H1 (cell line): ENCODE data around the gene COA1. TPM values are rescaled to one million over a fixed set of nuclear protein-coding genes. Genes with fewer than 3 reads are reported as not detected.

ENCODE experiments used
- NANOG ChIP-seq: IDR thresholded peaks from 2 replicates; pipeline ENCODE4 v1.6.1; 2011; ENCODE audit warnings: low read length, low read depth, mild to moderate bottlenecking, inconsistent platforms; ENCODE audit not compliant: insufficient read depth, poor library complexity, severe bottlenecking
- SAP30 ChIP-seq: fragments of 300-600 bp; sonication (generic); IDR thresholded peaks from 2 replicates; pipeline ENCODE4 v1.7.1; 2012; ENCODE audit warnings: low read length, moderate library complexity, mild to moderate bottlenecking, inconsistent platforms; ENCODE audit not compliant: insufficient read depth, insufficient replicate concordance
- SUZ12 ChIP-seq: fragments of 200-600 bp; sonication (generic); IDR thresholded peaks from 2 replicates; pipeline ENCODE4 v1.6.1; 2012; ENCODE audit warnings: mild to moderate bottlenecking, inconsistent platforms, low read length, moderate library complexity, mixed read lengths
- YY1 ChIP-seq: IDR thresholded peaks from 2 replicates; pipeline ENCODE4 v1.6.1; 2011; ENCODE audit warnings: low read depth, mild to moderate bottlenecking, low read length
- polyA plus RNA-seq, 7 experiments: library from polyadenylated mRNA; depleted of rRNA in 3 of 7; stranded (reverse) in 5 of 7; unstranded in 2 of 7; fragments of >200 nt in 5 of 7; fragments of 200-250 nt in 2 of 7; gene quantifications; 1 replicate in 5 of 7; 2 replicates in 1 of 7; 4 replicates in 1 of 7; pipeline versions ENCODE4 v1.2.1 to v1.2.3, GENCODE V29; 2011 to 2013; ENCODE audit warnings: missing spikeins in 2 of 7, mixed read lengths in 2 of 7
- total RNA-seq: library from RNA; stranded (reverse); fragmentation: NEBNext Ultra II Directional; extraction: Animal tissue kit (Norgen Biotek cat#: 25700); gene quantifications from 2 replicates; pipeline ENCODE4 v1.2.1, GENCODE V29; 2021
- TF ChIP-seq, protein P1 (sequence below): fragments of 300-600 bp; sonication (generic); IDR thresholded peaks from 2 replicates; pipeline ENCODE4 v1.7.1; 2012; ENCODE audit warnings: low read length, moderate library complexity, mild to moderate bottlenecking, inconsistent platforms; ENCODE audit not compliant: insufficient replicate concordance
- TF ChIP-seq, protein P2 (sequence below): IDR thresholded peaks from 2 replicates; pipeline ENCODE4 v1.6.1; 2011; ENCODE audit warnings: low read length, improper control_type of control experiment
- TF ChIP-seq, protein P3 (sequence below), 3 experiments: IDR thresholded peaks; 1 replicate in 2 of 3; 2 replicates in 1 of 3; pipeline versions ENCODE4 v1.5.1 to v1.6.1; 2011; ENCODE audit warnings: low read length in 3 of 3, mild to moderate bottlenecking in 3 of 3, inconsistent platforms in 2 of 3, low read depth in 1 of 3, moderate library complexity in 1 of 3; ENCODE audit not compliant: insufficient read depth in 1 of 3; ENCODE audit errors: control extremely low read depth in 1 of 3

COA1 gene
- total and polyA plus RNA-seq, 2 of the 8 experiments (the other 6 are each of a cell fraction or from before 2014, with no cell fraction given) = 98.6 to 143 TPM

DNA sequence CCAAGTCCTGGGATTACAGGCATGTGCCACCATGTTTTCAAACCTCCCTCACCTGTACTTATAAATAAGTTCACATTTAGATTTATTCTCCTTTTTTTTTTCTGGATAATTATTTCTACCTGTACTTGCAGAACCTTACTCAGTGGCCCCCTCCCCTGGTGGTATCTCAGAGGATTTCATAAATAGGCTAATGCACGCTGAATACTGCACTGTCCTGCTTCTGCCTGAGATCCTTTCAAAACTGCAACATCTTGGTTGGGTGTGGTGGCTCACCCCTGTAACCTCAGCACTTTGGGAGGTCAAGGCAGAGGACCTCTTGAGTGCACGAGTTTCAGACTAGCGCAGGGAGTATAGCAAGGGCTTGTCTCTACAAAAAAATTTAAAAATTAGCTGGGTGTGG is 24.5 kb upstream of the COA1 start (continued):
- TF ChIP-seq, protein P1, sequence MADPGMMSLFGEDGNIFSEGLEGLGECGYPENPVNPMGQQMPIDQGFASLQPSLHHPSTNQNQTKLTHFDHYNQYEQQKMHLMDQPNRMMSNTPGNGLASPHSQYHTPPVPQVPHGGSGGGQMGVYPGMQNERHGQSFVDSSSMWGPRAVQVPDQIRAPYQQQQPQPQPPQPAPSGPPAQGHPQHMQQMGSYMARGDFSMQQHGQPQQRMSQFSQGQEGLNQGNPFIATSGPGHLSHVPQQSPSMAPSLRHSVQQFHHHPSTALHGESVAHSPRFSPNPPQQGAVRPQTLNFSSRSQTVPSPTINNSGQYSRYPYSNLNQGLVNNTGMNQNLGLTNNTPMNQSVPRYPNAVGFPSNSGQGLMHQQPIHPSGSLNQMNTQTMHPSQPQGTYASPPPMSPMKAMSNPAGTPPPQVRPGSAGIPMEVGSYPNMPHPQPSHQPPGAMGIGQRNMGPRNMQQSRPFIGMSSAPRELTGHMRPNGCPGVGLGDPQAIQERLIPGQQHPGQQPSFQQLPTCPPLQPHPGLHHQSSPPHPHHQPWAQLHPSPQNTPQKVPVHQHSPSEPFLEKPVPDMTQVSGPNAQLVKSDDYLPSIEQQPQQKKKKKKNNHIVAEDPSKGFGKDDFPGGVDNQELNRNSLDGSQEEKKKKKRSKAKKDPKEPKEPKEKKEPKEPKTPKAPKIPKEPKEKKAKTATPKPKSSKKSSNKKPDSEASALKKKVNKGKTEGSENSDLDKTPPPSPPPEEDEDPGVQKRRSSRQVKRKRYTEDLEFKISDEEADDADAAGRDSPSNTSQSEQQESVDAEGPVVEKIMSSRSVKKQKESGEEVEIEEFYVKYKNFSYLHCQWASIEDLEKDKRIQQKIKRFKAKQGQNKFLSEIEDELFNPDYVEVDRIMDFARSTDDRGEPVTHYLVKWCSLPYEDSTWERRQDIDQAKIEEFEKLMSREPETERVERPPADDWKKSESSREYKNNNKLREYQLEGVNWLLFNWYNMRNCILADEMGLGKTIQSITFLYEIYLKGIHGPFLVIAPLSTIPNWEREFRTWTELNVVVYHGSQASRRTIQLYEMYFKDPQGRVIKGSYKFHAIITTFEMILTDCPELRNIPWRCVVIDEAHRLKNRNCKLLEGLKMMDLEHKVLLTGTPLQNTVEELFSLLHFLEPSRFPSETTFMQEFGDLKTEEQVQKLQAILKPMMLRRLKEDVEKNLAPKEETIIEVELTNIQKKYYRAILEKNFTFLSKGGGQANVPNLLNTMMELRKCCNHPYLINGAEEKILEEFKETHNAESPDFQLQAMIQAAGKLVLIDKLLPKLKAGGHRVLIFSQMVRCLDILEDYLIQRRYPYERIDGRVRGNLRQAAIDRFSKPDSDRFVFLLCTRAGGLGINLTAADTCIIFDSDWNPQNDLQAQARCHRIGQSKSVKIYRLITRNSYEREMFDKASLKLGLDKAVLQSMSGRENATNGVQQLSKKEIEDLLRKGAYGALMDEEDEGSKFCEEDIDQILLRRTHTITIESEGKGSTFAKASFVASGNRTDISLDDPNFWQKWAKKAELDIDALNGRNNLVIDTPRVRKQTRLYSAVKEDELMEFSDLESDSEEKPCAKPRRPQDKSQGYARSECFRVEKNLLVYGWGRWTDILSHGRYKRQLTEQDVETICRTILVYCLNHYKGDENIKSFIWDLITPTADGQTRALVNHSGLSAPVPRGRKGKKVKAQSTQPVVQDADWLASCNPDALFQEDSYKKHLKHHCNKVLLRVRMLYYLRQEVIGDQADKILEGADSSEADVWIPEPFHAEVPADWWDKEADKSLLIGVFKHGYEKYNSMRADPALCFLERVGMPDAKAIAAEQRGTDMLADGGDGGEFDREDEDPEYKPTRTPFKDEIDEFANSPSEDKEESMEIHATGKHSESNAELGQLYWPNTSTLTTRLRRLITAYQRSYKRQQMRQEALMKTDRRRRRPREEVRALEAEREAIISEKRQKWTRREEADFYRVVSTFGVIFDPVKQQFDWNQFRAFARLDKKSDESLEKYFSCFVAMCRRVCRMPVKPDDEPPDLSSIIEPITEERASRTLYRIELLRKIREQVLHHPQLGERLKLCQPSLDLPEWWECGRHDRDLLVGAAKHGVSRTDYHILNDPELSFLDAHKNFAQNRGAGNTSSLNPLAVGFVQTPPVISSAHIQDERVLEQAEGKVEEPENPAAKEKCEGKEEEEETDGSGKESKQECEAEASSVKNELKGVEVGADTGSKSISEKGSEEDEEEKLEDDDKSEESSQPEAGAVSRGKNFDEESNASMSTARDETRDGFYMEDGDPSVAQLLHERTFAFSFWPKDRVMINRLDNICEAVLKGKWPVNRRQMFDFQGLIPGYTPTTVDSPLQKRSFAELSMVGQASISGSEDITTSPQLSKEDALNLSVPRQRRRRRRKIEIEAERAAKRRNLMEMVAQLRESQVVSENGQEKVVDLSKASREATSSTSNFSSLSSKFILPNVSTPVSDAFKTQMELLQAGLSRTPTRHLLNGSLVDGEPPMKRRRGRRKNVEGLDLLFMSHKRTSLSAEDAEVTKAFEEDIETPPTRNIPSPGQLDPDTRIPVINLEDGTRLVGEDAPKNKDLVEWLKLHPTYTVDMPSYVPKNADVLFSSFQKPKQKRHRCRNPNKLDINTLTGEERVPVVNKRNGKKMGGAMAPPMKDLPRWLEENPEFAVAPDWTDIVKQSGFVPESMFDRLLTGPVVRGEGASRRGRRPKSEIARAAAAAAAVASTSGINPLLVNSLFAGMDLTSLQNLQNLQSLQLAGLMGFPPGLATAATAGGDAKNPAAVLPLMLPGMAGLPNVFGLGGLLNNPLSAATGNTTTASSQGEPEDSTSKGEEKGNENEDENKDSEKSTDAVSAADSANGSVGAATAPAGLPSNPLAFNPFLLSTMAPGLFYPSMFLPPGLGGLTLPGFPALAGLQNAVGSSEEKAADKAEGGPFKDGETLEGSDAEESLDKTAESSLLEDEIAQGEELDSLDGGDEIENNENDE = no peak
- no peak for TF ChIP-seq NANOG
- TF ChIP-seq, protein P2, sequence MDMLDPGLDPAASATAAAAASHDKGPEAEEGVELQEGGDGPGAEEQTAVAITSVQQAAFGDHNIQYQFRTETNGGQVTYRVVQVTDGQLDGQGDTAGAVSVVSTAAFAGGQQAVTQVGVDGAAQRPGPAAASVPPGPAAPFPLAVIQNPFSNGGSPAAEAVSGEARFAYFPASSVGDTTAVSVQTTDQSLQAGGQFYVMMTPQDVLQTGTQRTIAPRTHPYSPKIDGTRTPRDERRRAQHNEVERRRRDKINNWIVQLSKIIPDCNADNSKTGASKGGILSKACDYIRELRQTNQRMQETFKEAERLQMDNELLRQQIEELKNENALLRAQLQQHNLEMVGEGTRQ = no peak
- TF ChIP-seq SUZ12 = no peak
- TF ChIP-seq SAP30 = no peak
- TF ChIP-seq, protein P3, sequence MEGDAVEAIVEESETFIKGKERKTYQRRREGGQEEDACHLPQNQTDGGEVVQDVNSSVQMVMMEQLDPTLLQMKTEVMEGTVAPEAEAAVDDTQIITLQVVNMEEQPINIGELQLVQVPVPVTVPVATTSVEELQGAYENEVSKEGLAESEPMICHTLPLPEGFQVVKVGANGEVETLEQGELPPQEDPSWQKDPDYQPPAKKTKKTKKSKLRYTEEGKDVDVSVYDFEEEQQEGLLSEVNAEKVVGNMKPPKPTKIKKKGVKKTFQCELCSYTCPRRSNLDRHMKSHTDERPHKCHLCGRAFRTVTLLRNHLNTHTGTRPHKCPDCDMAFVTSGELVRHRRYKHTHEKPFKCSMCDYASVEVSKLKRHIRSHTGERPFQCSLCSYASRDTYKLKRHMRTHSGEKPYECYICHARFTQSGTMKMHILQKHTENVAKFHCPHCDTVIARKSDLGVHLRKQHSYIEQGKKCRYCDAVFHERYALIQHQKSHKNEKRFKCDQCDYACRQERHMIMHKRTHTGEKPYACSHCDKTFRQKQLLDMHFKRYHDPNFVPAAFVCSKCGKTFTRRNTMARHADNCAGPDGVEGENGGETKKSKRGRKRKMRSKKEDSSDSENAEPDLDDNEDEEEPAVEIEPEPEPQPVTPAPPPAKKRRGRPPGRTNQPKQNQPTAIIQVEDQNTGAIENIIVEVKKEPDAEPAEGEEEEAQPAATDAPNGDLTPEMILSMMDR (IDR thresholded peaks at IDR 0.05; ENCODE audit: control extremely low read depth in 1 of 3, insufficient read depth in 1 of 3, low read depth in 1 of 3, low read length in 3 of 3) = no peak
- TF ChIP-seq YY1 = no peak
